SJSA1 (cell line): ENCODE measurements around the gene KRT86. TPM values are rescaled to one million over a fixed set of nuclear protein-coding genes. Genes with fewer than 3 reads are reported as not detected.
"Not testable (repeated sequence)": the region's sequence is repeated elsewhere in the genome, so short reads cannot be mapped to it uniquely, and the experiment has no call there.

Experiments used
- DNase-seq, 2 experiments: peaks; one replicate each; pipeline ENCODE4 v3.0.0-alpha.2; 2015 to 2020; ENCODE audit warnings: low spot score in 2 of 2, low read depth in 1 of 2
- H3K27ac ChIP-seq: fragments of 250-450 bp; sonication (Bioruptor Pico); 2 replicates; pipeline ENCODE4 v1.5.1; 2020; ENCODE audit warnings: mild to moderate bottlenecking, moderate library complexity
- H3K27me3 ChIP-seq: fragments of 250-450 bp; sonication (Bioruptor Pico); replicated peaks from 2 replicates; pipeline ENCODE4 v1.5.1; 2020; ENCODE audit warnings: mild to moderate bottlenecking, moderate library complexity
- H3K36me3 ChIP-seq: fragments of 250-450 bp; sonication (Bioruptor Pico); 2 replicates; pipeline ENCODE4 v1.5.1; 2020; ENCODE audit warnings: mild to moderate bottlenecking
- H3K4me1 ChIP-seq: fragments of 250-450 bp; sonication (Bioruptor Pico); replicated peaks from 2 replicates; pipeline ENCODE4 v1.6.1; 2021; ENCODE audit warnings: mild to moderate bottlenecking
- H3K4me3 ChIP-seq: fragments of 250-450 bp; sonication (Bioruptor Pico); 2 replicates; pipeline ENCODE4 v1.5.1; 2020; ENCODE audit warnings: mild to moderate bottlenecking
- H3K9me3 ChIP-seq: fragments of 250-450 bp; sonication (Bioruptor Pico); replicated peaks from 2 replicates; pipeline ENCODE4 v1.5.1; 2020; ENCODE audit warnings: mild to moderate bottlenecking
- total RNA-seq: library from RNA; depleted of rRNA; stranded (reverse); fragments of >200 nt; shearing (Covaris generic); gene quantifications from 2 replicates; pipeline ENCODE4 v1.2.3, GENCODE V29; 2014

The KRT86 gene
- total RNA-seq, 1 experiment from 2014 or later: 0.37 TPM

DNA sequence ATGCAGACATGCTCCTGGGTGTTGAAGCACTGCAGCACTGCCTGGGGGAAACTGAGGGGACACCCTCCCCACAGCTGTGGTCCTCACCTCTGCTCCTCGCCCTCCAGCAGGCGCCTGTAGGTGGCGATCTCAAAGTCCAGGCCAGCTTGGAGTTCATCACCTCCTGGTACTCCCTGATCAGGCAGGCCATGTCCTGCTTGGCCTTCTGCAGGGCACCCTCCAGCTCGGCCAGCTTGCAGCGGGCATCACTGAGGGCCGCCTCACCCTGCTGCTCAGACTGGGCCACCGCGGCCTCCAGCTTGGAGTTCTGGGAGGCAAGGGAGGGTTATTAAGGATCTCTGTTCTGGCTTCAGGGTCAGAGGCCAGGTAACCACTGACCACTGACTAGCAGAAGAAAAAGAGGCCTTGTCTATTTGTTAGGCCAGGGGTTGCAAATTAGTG lies 22.2 kb upstream of the KRT86 start:
- H3K36me3 ChIP-seq, H3K27me3 ChIP-seq, DNase-seq, H3K27ac ChIP-seq, H3K9me3 ChIP-seq, H3K4me3 ChIP-seq: not testable (repeated sequence)
- peaks cover 20% of the 10 kb centered on the region for H3K4me1 ChIP-seq

DNA sequence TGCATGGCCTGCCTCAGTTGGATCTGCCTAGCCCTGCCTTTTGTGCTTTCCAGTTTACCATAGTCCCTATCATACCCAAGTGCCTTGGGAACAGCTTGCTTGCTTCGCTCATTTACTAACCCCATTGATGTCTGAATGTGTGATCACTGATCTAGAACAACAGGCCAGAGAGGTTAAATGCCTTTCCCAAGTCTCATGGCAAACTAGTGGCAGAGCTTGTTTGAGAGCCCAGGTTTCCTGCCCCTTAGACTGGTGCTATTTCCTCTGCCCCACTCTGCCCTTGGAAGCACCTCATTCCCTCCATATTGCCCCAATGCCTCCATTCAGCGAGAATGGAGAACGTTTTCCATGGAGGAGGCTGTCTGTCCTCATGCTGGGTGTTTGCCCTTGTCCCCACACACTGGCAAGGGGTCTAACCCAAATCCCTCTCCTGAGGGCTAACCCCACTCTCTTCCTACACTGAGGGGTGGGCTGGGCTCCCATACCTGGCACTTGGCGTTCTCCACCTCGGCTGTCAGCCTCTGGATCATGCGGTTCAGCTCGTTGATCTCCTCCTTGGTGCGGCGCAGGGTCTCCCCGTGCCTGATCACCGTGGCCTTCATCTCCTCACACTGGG lies 21.6 kb upstream of the KRT86 start:
- Histone ChIP-seq H3K4me3 (no peak overlapping the region), H3K36me3 (no peaks in the 10 kb centered on the region), H3K27me3 (no peaks in the 10 kb centered on the region), H3K4me1 (peaks cover 13% of the 10 kb centered on the region), H3K9me3 (no peaks in the 10 kb centered on the region), H3K27ac (no peak overlapping the region)
- no peak for DNase-seq

DNA sequence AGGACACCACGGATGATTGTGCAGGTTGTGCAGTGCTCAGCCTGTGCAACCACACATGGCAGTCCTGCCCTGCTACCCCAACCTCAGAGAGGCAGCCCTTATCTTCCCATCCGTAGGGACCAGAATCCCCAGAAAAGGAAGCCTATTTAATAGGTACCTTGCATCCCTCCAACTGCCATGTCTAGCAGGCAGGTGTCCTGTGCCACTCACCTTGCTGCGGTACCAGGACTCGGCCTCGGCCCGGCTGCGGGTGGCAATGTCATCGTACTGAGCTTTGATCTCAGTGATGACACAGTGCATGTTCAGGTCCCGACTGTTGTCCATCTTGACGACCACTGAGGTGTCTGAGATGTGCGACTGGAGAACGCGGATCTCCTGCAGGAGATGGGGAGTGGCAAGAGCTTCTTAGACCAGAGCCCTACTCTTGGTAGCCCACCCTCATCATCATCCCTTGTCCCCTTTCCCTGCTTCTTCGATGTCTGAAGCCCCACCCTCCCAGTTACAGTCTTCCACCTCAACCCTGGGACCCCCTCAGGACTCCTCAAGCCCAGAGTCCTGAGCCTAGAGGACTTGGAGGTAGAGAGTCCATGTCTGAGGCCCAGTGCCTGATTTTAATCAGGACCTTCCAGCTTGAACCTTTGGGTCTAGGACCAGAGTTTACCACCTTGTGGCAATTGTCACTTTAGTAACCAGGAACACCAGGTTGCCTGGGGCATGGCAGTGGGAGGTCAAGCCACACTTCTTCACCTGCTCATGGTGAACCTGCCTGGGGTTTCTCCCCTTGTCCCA lies 20.9 kb upstream of the KRT86 start:
- Histone ChIP-seq H3K4me1 (peaks cover 9% of the 10 kb centered on the region), H3K27ac (no peak overlapping the region), H3K27me3 (no peaks in the 10 kb centered on the region), H3K4me3 (no peak overlapping the region), H3K9me3 (no peaks in the 10 kb centered on the region), H3K36me3 (no peaks in the 10 kb centered on the region)
- no peak for DNase-seq

DNA sequence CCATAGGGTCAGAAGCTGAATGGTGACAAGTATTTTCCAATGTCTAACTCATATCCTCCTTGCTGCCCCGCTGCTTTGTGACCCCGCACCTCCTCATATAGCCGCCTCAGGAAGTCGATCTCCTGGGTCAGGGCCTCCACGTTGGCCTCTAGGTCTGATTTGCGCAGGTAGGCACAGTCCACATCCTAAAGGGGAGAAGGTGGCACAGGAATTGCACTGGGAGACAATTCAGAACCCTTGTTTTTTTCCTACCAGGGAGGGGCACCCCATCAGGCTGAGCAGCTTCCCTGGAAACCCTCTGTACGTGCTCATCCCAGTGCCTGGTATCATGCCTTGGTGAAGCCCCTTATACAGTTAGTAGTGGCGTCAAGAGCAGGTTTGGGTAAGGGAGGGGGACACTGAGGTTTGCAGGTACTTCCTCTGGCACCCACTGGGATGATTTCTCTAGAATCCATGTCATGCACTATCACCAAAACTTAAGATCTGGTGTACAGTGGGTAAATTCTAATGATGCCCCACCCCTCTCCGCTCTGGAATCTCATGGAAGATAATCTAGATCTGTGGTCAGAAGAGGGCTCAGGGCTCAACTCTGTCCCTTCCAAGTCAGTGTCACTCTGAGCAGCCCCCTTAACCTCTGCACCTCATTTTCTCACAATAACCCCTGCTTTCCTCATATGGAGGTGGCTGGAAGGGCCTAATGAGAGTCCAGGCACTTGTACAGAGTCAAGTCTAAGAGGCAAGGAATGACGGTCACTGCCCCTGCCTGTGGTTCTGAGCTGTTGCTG lies 20.1 kb upstream of the KRT86 start:
- Histone ChIP-seq H3K36me3 (no peaks in the 10 kb centered on the region), H3K4me1 (peaks cover 1% of the 10 kb centered on the region), H3K27ac (no peak overlapping the region), H3K27me3 (no peaks in the 10 kb centered on the region), H3K4me3 (no peak overlapping the region), H3K9me3 (no peaks in the 10 kb centered on the region)
- DNase-seq: no peak

DNA sequence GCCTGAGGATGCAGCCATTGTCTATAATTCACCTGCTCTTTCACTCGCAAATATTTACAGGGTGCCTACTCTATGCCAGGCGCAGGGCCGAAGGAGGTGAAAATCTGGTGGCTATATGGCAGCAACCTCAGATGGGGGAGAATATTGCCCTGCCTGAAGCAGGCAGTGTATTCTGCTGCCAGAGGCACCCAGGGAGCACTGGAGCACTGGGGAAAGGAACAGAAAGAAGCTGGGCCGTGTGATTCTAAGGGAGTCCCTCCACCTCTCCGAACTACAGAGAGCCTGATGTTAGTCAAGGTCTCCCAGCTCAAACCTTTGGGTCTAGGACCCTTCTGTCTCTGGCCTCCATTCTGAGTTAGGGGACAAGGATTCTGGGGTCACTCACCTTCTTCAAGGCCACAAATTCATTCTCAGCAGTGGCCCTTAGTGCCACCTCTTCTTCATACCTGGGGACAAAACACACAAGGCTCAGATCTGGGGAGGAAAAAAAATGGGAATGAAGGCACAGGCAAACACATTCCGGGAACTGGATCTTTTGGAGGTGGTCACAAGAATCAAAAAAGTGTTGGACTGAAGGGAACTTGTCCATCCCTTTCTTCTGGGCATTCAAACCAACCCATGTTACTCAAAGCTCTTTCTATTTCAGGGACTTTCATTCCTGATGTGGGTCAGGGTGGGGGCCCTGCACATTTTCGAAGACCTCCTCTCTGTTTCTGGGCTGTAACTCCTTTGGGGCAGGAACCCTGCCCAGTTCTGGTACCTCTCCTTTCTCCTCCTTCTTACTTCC lies 19.3 kb upstream of the KRT86 start:
- Histone ChIP-seq H3K4me3 (no peak overlapping the region), H3K9me3 (no peaks in the 10 kb centered on the region), H3K36me3 (no peaks in the 10 kb centered on the region), H3K4me1 (peaks cover 8% of the 10 kb centered on the region), H3K27ac (no peak overlapping the region), H3K27me3 (no peaks in the 10 kb centered on the region)
- no peak for DNase-seq

DNA sequence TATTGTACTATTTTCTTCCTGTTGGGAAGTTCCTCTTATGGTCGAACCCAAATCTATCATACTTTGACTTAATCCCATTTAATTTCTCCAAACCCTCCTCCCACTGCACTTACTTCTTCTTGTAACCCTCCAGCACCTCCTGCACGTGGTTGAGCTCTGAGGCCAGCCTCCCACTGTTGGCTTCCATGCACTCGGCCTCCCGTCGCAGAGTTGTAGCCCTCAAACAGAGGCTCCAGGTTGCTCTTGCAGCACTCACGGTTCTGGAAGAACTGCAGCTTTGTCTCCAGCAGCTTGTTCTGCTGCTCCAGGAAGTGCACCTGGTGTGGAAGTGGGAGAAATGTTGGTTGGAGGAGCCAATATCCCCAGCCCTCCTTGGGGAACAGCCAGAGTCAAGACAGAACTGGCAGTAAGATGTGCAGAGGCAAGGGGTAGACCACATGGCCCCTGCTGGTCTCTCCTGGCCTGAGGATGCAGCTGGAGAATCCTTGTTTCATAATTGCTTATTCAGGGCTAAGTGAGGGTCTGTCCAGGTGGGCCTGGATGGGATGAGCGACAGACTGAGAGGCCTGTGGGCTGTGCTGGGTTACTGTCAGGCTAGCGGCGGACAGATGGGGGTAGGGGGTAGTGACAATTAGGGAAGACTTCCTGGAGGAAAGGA lies 18.4 kb upstream of the KRT86 start:
- DNase-seq: no peak
- H3K27ac ChIP-seq: no peak overlapping the region
- peaks cover 17% of the 10 kb centered on the region for H3K4me1 ChIP-seq
- no peaks in the 10 kb centered on the region for H3K27me3 ChIP-seq
- no peaks in the 10 kb centered on the region for H3K9me3 ChIP-seq
- H3K4me3 ChIP-seq: no peak overlapping the region
- no peaks in the 10 kb centered on the region for H3K36me3 ChIP-seq

DNA sequence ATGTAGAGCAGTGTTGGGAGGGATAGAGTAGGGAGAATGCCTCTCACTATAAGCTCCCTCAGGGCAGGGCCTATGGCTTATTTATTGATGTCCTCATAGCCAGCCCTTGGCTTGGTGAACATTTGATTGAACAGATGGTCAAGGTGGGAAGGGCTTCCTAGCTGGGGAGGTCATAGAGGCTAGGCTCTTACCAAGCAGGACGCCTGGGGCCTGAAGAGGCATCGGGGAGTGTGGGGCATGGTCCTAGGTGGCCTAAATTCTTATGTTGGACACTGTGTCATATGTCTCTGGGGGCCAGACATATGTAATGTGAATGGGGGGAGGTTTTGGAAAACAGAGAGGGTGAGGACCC lies 17.9 kb upstream of the KRT86 start:
- no peak overlapping the region for H3K27ac ChIP-seq
- peaks cover 22% of the 10 kb centered on the region for H3K4me1 ChIP-seq
- no peak for DNase-seq
- no peak overlapping the region for H3K4me3 ChIP-seq
- H3K9me3 ChIP-seq: no peaks in the 10 kb centered on the region
- no peaks in the 10 kb centered on the region for H3K36me3 ChIP-seq
- no peaks in the 10 kb centered on the region for H3K27me3 ChIP-seq

DNA sequence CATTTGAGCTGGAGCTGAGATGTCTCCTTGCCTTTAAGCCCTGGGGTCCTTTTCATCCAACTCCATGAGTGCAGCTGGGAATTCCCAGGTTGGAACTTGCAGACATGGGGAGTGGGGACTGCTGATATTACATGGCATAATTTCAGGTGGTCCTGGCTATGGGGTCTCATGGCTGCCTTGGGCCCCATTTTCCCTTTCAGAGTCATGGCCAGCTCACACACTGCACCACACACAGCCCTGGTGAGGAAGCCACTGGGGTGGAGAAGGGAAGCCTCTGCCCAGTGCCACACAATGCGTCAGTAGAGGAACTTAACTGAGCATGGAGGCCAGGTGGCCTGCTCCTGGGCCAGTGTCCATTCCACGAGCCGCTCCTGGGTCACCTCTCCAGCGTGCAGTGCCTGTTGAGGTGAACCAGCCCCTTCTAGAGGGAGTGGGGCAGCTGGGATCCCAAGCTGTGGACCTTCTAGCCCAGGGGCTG lies 17.3 kb upstream of the KRT86 start:
- H3K27me3 ChIP-seq: no peaks in the 10 kb centered on the region
- H3K27ac ChIP-seq: no peak overlapping the region
- DNase-seq: no peak
- no peaks in the 10 kb centered on the region for H3K36me3 ChIP-seq
- no peaks in the 10 kb centered on the region for H3K9me3 ChIP-seq
- peaks cover 24% of the 10 kb centered on the region for H3K4me1 ChIP-seq
- H3K4me3 ChIP-seq: no peak overlapping the region

DNA sequence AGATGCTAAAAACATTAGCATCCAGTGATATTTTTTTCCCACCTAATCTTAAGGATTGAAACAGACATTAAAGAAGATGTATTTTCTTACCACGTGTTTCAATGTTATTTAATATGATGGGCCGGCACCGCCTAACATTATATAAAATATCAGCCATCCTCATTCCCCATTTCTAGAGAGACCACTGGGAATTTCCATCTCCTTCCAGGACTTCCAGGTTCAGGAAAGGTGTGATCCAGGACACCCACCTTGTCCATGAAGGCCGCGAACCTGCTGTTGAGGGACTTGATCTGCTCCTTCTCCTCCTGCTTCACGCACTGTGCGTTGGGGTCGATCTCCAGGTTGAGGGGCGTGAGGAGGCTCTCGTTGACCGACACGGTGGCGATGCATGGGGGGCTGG lies 16.5 kb upstream of the KRT86 start:
- peaks cover 28% of the 10 kb centered on the region for H3K4me1 ChIP-seq
- H3K27ac ChIP-seq, H3K9me3 ChIP-seq, DNase-seq, H3K4me3 ChIP-seq, H3K27me3 ChIP-seq, H3K36me3 ChIP-seq: not testable (repeated sequence)

DNA sequence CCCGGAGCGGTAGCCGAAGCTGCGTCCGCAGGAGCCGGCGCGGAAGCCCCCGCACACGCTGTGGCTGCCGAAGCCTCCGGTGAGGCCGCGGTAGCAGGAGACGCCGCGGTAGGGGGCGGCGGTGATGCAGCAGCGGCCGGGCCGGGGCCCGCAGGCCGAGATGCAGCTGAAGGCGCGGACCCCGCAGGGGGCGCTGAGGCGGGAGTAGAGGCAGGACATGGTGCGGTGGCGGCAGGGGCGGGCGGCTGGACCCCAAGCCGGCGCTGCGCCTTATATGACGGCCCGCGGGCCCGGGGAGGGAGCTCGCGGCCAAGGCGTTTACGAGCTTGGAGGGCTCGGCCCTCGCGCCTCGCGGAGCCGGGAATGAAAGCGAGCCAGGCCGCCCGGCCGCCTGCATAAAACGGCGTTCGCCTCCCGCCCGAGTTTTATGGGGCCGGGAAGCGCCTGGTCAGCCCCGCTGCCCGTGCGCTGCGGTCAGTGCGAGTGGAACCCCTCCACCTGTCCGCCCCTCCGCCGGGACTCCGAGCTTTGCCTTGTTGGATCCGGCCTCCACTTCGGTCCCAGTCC lies 16.0 kb upstream of the KRT86 start:
- Histone ChIP-seq H3K4me3 (no peak overlapping the region), H3K27ac (no peak overlapping the region), H3K9me3 (no peaks in the 10 kb centered on the region), H3K4me1 (peaks cover 29% of the 10 kb centered on the region), H3K36me3 (no peaks in the 10 kb centered on the region), H3K27me3 (no peaks in the 10 kb centered on the region)
- no peak for DNase-seq

DNA sequence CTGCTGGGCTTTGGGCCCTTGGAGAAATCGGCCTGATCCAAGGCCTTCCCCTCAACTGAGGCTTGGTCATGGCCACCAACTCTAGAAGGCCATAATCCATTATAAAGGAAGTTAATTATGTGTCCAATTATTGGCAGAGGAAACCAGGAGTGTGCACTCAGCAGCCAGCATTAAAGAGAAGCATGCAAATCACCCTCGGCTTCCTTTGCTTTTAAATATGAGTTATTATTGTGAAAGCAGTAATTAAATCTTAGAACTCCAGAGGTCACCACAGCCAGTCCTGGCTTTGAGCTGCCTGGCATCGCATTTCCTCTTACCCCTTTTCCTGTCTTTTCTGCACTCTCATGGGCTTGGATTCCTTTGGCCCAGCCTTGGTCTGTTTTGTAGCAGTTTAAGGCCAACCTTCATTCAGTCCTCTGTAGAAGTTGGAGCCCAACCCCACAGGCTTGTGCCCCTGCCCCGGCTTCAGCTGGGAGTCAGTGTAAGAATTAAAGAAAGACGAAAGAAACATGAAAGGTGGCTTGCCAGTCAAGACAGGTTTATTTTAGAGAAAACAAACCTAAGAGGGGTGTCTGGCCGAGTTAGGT lies 14.7 kb upstream of the KRT86 start:
- H3K4me3 ChIP-seq: no peak overlapping the region
- H3K9me3 ChIP-seq: no peaks in the 10 kb centered on the region
- peaks cover 29% of the 10 kb centered on the region for H3K4me1 ChIP-seq
- no peaks in the 10 kb centered on the region for H3K36me3 ChIP-seq
- no peak for DNase-seq
- no peaks in the 10 kb centered on the region for H3K27me3 ChIP-seq
- no peak overlapping the region for H3K27ac ChIP-seq

DNA sequence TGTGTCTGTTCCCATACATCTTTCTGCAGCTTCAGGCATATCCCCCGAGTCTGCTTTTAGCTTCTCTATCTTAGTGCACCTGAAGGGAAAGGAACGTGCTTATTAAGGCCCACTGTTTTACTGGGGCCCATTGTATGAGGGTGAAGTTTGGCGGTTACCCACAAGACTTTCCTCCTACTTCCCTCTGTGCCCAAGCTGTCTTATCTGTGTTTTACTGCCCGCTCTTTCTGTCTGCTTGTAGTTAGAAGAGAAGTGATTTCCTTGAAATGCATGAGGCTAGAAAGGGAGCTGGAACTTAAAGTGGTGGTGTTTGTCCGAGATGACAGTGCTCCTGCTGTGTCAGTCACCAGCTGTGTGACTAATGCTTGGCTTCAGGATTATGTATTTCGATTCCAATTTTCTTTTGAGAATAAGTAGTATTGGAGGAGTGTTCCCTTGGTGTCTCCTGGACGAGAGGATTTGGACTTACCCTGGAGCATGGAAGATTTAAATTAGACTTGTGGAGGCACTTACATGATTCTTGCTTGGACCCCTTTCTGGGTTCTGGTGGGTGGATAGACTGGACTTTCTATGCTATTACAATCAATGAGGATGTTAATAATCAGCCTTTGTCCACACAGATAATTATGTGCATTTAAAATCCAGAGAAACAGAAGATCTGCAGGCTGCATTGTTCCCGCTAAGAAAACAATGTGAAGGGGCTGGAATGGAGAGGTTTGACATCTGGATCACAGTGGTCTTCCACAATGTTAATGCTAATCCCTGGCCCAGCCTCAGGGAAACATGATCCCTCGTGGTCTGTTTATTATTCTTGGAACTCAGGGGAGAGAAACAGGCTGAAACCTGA lies 13.9 kb upstream of the KRT86 start:
- H3K9me3 ChIP-seq: no peaks in the 10 kb centered on the region
- H3K36me3 ChIP-seq: no peaks in the 10 kb centered on the region
- no peak overlapping the region for H3K27ac ChIP-seq
- peaks cover 29% of the 10 kb centered on the region for H3K4me1 ChIP-seq
- no peak overlapping the region for H3K4me3 ChIP-seq
- no peaks in the 10 kb centered on the region for H3K27me3 ChIP-seq
- peak in 1 of 2 experiments; percentile 66 for DNase-seq
